NOMO-1 treated with dmso at 0.1 percent for 144 hours (cell line): Measurements from ENCODE around the gene PGAP2.
A peak's percentile ranks its signal among the peaks of the same experiment; 100 is the strongest.

Experiments used
- DNase-seq: peaks from one replicate; lab custom pipeline; 2025; ENCODE audit not compliant: unreplicated experiment; lab: John Stamatoyannopoulos, UW

PGAP2 gene

DNA sequence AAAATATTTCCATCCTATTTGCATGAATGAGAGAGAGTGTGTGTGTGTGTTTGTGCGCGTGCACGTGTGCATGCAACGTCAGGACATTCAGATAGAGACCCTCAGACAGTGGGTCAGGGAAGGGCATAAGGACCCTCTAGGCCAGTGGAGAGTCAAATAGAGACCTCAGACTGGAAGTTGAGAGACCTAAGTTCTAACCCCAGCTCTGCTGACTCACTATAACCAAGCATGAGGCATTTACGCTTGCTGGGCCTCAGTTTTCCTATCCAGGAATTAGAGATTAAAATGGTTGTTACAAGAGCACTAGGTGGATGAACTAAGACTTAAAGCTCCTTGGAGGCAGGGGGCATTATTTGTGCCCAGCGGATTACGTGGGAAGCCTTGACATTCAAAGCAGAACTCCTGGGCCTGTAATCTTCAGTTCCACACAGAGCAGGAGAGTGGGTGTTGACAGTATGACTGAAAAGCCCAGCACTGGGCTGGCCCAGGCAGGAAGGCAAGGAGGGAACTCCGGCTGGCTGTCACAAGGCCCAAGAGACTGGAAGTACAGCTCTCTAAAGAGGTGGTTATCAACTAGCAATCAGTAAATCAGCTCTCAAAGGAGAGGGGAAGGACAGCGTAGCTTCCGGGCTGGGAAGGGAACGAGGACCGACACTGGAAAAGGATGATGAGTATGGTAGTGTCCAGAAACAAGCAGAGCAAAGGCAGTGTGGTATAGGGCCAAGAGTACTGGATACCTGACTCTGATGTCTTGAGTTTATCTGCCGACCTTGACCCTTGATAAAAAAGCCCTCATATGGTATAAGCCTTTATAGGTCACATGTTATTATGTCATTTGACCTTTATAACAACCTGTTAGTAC lies 23.2 kb downstream of the PGAP2 start:
- DNase-seq, result no peak

DNA sequence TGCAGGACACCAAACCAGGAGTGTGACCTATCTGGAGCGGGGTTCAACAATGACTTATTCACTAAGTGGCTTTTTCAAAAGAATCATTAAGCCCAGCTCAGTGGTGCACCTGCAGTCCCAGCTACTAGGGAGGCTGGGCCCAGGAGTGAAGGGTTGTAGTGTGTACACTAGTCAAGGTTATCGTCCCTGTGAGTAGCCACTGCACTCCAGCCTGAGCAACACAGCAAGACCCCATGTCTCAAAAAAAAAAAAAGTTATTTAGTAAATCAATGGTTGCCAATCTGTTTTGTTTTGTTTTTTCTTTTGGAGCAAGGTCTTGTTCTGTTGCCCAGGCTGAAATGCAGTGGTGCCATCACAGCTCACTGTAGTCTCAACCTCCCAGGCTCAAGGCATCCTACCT lies 24.5 kb downstream of the PGAP2 start:
- no peak for DNase-seq

DNA sequence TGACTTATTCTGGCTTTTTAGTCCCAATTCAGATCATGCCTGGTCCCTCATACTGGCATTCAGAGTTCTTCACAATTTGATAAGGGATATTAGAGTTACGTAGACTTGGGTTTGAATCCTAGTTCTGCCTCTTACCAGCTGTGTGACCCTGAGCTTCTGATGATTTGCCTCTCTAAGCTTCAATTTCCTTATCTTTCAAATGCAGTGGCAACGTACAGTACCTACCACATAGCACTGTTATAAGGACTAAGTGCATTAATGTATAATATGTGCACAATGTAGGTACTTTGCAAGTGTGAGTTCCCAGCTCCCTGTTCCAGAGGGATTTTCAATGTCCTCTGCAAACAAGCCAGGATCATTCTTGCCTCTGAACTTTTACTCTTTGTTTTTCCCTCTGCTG lies 25.1 kb downstream of the PGAP2 start:
- no peak for DNase-seq

- no peak for DNase-seq
Measured at GRCh38 chr11:3834349-3834663, 25.9 kb downstream of the PGAP2 start.

- peak; percentile 89 for DNase-seq
Measured at GRCh38 chr11:3834664-3835461, 26.5 kb downstream of the PGAP2 start.

DNA sequence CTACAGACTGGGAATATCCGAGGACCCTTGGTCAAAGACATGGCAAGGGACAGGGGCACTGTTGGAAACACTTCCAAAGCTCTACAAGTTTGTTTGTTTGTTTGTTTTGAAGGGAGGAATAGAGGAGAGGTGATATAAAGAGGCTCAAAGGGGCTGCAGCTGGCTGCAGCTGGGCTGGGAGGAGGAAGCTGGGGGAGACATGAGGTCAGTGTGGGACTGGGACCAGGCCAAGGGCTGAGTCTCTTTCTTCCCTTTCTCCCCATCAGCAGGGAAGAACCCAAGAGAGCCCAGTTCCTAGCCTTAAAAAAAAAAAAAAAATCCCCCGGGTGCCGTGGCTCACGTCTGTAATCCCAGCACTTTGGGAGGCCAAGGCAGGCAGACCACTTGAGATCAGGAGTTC lies 27.4 kb downstream of the PGAP2 start:
- DNase-seq, result no peak

- DNase-seq, result peak; percentile 39
Measured at GRCh38 chr11:3836903-3837302, 28.5 kb downstream of the PGAP2 start.

- peak; percentile 94 for DNase-seq
Measured at GRCh38 chr11:3837793-3838192, 29.4 kb downstream of the PGAP2 start.

- peak; percentile 58 for DNase-seq
Measured at GRCh38 chr11:3838504-3838903, 30.1 kb downstream of the PGAP2 start.

GRCh38 chr11:3840004-3840869 lies 31.9 kb downstream of the PGAP2 start:
- DNase-seq, result no peak

- DNase-seq, result peak; percentile 82
Measured at GRCh38 chr11:3840870-3841425, 32.6 kb downstream of the PGAP2 start, which contains the start of gene RHOG. TSS of gene RHOG (minus strand) at chr11:3840959. CDS start at chr11:3828138, 12,821 bp downstream.

DNA sequence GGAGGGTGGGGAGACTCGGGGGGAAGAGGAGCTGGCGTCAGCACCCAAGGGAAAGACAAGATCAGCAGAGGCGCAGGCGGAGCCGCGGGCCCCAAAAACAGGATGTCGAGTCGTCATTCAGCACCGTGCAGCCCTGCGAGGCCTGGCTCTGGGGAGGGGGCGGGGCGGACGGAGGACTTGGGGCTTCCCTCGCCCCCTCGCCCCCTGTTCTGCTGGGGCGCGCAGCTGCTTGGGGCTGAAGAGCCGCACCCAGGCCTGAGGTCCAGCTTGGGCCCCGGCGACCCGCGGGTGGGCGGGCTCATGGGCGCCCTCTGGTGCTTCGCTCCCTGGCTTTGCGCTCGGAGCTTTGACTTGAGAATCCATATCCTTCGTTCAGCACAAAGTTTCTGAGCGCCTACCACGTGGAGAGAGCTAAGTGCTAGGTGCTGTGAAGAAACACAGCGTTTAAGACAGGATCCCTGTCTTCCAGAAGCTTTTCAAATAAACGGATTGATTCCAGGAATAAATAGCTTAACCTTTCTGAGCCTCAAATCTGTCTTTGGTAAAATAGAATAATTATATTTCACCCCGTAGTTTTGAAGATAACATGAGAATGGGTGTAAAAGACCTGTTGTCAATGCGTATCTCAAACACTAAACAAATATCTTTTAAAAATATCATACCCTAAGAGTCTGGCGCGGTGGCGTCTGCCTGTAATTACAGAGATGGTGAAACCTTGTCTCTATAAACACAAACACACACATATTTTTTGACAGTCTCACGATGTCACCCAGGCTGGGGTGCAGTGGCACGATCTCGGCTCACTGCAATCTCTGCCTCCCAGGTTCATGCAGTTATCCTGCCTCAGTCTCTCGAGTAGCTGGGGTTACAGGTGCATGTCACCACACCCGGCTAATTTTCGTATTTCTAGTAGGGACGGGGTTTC lies 33.3 kb downstream of the PGAP2 start:
- peak; percentile 83 for DNase-seq

GRCh38 chr11:3843326-3843725 lies 35.0 kb downstream of the PGAP2 start:
- DNase-seq, result no peak

- DNase-seq, result no peak
Measured at GRCh38 chr11:3845246-3845645, 36.9 kb downstream of the PGAP2 start.

GRCh38 chr11:3845670-3846069 lies 37.3 kb downstream of the PGAP2 start:
- no peak for DNase-seq

DNA sequence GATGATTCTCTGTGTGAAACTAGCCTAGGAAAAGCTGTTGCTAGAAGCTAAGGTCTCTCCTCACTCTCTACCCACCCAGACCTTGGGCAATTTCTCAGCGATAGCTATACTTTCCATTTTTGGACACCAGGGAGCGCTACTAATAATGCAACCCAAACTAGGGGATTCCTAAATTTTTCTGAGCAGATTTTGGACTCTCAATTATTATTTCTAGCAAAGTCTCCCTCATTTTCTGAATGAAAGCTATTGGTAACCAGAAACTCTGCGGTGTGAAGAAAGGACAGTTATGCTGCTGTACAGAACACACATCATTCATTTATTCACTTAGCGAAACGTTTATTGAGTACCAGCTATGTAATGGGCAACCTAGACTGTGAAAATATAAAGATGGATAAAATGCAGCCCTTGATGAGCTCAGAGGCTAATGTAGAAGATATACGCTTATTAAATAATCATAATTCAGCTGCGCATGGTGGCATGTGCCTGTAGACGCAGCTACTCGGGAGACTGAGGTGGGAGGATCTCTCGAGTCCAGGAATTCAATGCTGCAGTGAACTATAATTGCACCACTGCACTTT lies 41.0 kb downstream of the PGAP2 start:
- DNase-seq, result peak; percentile 37

DNA sequence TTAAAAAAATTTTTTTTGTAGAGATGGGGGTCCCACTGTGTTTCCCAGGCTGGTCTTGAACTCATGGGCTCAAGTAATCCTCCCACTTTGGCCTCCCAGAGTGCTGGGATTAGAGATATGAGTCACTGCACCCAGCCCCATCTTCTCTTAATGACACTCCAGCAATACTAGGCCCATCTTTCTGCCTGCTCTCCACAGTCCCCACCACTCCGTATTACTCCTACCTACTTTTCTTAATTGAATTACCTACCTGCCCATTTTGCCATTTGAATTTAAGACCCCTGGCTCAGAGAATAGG lies 45.1 kb downstream of the PGAP2 start:
- DNase-seq, result no peak

- DNase-seq, result peak; percentile 66
Measured at GRCh38 chr11:3853899-3854659, 45.7 kb downstream of the PGAP2 start.

GRCh38 chr11:3854660-3854976 lies 46.3 kb downstream of the PGAP2 start:
- DNase-seq, result no peak
